Renal cortical epithelial cell (primary cell): Measurements from ENCODE around the gene ZNF10. TPM values are rescaled to one million over a fixed set of nuclear protein-coding genes. Genes with fewer than 3 reads are reported as not detected.

Source experiments
- DNase-seq: peaks from one replicate; pipeline ENCODE4 v3.0.0-alpha.2; 2011; ENCODE audit warnings: low read depth
- total RNA-seq: library from RNA; depleted of rRNA; stranded (reverse); fragments of >200 nt; gene quantifications from 2 replicates; pipeline ENCODE4 v1.2.3, GENCODE V29; 2014

Gene ZNF10
- total RNA-seq, 1 donor from 2014 or later: 18.1 TPM

DNA sequence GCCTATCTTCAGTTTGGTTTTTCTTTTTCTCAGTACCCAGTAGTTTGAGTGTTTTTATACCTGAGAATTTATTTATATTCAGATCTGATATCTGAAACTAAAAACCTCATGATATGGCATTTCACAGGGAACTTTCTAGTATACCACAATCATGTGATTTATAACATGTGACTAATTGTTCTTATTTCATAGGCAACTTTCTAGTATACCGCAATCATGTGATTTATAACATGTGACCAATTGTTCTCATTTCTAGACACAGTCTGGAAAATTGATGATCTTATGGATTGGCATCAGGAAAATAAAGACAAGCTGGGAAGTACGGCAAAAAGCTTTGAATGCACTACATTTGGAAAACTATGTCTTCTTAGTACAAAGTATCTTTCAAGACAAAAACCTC lies 71.5 kb downstream of the ZNF10 start:
- DNase-seq: no peak

- DNase-seq: peak; percentile 23
These were observed 72.3 kb downstream of the ZNF10 start for GRCh38 chr12:133202493-133203343.

DNA sequence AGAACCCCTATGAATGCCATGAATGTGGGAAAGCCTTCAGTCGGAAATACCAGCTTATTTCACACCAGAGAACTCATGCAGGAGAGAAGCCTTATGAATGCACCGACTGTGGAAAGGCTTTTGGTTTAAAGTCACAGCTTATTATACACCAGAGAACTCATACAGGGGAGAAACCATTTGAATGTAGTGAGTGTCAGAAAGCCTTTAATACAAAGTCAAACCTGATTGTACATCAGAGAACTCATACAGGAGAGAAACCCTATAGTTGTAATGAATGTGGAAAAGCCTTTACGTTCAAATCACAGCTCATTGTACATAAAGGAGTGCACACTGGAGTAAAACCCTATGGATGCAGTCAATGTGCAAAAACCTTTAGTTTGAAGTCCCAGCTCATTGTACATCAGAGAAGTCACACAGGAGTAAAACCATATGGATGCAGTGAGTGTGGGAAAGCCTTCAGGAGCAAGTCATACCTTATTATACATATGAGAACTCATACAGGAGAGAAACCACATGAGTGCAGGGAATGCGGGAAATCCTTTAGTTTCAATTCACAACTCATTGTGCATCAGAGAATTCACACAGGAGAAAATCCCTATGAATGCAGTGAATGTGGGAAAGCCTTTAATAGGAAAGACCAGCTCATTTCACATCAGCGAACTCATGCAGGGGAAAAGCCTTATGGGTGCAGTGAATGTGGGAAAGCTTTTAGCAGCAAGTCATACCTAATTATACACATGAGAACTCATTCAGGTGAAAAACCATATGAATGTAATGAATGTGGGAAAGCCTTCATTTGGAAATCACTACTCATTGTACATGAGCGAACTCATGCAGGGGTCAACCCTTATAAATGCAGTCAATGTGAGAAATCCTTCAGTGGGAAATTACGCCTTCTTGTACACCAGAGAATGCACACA lies 73.2 kb downstream of the ZNF10 start:
- DNase-seq: no peak

DNA sequence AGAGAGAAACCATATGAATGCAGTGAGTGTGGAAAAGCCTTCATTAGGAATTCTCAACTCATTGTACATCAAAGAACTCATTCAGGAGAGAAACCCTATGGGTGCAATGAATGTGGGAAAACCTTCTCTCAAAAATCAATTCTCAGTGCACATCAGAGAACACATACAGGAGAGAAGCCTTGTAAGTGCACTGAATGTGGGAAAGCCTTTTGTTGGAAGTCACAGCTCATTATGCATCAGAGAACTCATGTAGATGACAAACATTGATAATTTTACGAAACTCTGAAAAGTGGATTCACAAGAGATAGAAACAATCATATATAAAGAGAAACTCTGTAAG lies 73.8 kb downstream of the ZNF10 start:
- no peak for DNase-seq

- DNase-seq: no peak
These were observed 76.0 kb downstream of the ZNF10 start for GRCh38 chr12:133206390-133206789.

Other genes with a start within 250 kb of the ZNF10 start
- gene CHFR, start 243.0 kb upstream of the ZNF10 start, total RNA-seq: 36.8 and 48.4 TPM in 2 replicates
- 5.0 and 25.3 TPM in 2 replicates for gene ZNF605, start 174.3 kb upstream of the ZNF10 start, total RNA-seq
- gene ZNF26, start 144.3 kb upstream of the ZNF10 start, total RNA-seq: 8.5 and 12.6 TPM in 2 replicates
- 18.1 and 49.9 TPM in 2 replicates for gene ZNF84, start 93.1 kb upstream of the ZNF10 start, total RNA-seq
- gene ZNF140, start 49.7 kb upstream of the ZNF10 start, total RNA-seq: 21.2 and 27.7 TPM in 2 replicates
- gene ZNF891, start 353 bp upstream of the ZNF10 start, total RNA-seq: 0.52 and 2.0 TPM in 2 replicates
- 27.8 and 37.2 TPM in 2 replicates for gene ZNF268, start 50.9 kb downstream of the ZNF10 start, total RNA-seq
- gene ANHX, start 105.2 kb downstream of the ZNF10 start, total RNA-seq: not detected in 2 replicates